ENCODE data around the gene PTGDR2.
"Not testable (repeated sequence)": the region's sequence is repeated elsewhere in the genome, so short reads cannot be mapped to it uniquely, and the experiment has no call there.

The PTGDR2 gene

DNA sequence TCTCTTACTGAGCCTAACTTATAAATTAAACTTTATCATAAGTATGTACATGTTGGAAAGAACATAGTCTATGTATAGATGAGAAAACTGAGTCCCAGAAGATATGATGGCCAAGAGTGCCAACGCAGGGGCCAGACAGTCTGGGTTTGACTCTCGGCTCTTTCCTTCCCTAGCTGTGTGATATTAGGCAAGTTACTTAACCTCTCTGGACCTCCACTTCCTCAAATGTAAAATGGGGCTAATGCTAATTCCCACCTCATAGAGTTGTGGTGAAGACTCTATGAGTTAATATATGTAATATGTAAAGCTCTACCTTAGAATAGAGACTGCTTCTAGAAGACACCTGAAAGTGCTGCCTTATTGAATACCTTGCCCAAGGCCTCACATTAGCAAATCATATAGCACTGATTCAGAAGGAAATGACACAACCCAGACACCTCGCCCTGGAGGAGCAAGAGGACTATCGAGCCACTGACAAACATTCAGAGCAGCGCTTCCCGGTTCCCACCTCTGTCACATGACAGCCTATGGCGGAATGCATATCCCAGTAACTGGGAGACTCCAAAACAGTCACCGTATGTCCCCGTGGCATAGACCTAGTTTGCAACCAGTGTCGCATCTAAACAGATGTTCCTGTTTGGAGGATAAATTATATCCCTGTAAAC is 25.1 kb downstream of the PTGDR2 start:
- peak overlapping the region in 1 of 7 experiments; percentile 25 for H3K4me3 ChIP-seq (ENCODE audit: control insufficient read depth in 1 of 7, extremely low read depth in 1 of 7, insufficient read depth in 4 of 7, low read depth in 2 of 7, low read length in 6 of 7)
- CTCF ChIA-PET = interaction anchor here (0.8 to 18.7 kb wide), 24 partner anchors 9 to 357 kb away, joined by 3 to 422 read pairs (median 4); partner anchors contain the start of genes CCDC86, PRPF19 and ZP1
- 54% methylated on average over 8 of the region's 10 CpGs for WGBS (ENCODE audit: insufficient coverage)

DNA sequence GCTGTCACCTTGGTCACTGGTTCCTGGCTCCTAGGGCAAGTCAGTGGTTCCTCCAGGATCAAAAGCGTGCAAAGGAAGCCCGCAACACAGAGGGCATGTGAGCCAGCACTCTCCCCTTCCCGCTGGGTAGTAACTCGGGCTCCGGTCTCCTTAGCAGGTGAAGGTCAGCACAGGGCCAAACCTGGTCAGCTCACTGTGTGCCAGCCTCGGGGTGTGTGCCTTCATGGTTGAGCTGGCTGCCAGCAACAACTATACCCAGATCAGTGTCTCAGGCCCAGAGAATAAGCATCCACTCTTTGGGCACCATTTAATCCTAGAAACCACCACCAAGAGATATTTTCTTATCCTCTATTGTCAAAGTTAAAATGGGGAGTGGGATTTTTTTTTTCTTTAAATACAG is 30.0 kb downstream of the PTGDR2 start:
- WGBS (ENCODE audit: insufficient coverage) = 98% methylated on average over 5 of the region's 6 CpGs
- peaks cover 0 to 2% (median 0%) of the 10 kb centered on the region in 5 experiments for H3K27me3 ChIP-seq (replicated peaks in 2 of 5; ENCODE audit: control insufficient read depth in 4 of 5, insufficient read depth in 5 of 5, low read length in 4 of 5)
- no peak overlapping the region for H3K4me3 ChIP-seq (ENCODE audit: control insufficient read depth in 1 of 7, extremely low read depth in 1 of 7, insufficient read depth in 4 of 7, low read depth in 2 of 7, low read length in 6 of 7)
- H3K4me1 ChIP-seq (ENCODE audit: control extremely low read depth in 1 of 4, control insufficient read depth in 4 of 4, insufficient read depth in 4 of 4, low read length in 3 of 4) = peaks cover 0 to 12% (median 7%) of the 10 kb centered on the region in 4 experiments
- ChIA-PET CTCF (interaction anchor here (1.0 to 18.7 kb wide), 5 partner anchors 20 to 361 kb away, joined by 3 to 422 read pairs (median 4); partner anchors contain the start of gene PRPF19), POLR2A (no interaction called here)
- H3K9me3 ChIP-seq (ENCODE audit: control extremely low read depth in 1 of 5, control insufficient read depth in 4 of 5, insufficient read depth in 2 of 5, low read depth in 1 of 5, low read length in 4 of 5) = peaks cover 0 to 3% (median 0%) of the 10 kb centered on the region in 5 experiments
- no peak for DNase-seq
- no peak overlapping the region for H3K27ac ChIP-seq (ENCODE audit: insufficient read depth in 1 of 2, low read depth in 1 of 2, low read length in 2 of 2, poor library complexity in 1 of 2, severe bottlenecking in 2 of 2)
- H3K36me3 ChIP-seq (ENCODE audit: control insufficient read depth in 4 of 4, insufficient read depth in 4 of 4, low read length in 3 of 4) = no peaks in the 10 kb centered on the region

More for the DNA sequence above, 25.1 kb downstream of the PTGDR2 start:
- Histone ChIP-seq H3K36me3 (ENCODE audit: control insufficient read depth in 4 of 4, insufficient read depth in 4 of 4, low read length in 3 of 4) (no peaks in the 10 kb centered on the region), H3K27ac (ENCODE audit: insufficient read depth in 1 of 2, low read depth in 1 of 2, low read length in 2 of 2, poor library complexity in 1 of 2, severe bottlenecking in 2 of 2) (no peak overlapping the region), H3K4me1 (ENCODE audit: control extremely low read depth in 1 of 4, control insufficient read depth in 4 of 4, insufficient read depth in 4 of 4, low read length in 3 of 4) (no peaks in the 10 kb centered on the region), H3K27me3 (replicated peaks in 2 of 5; ENCODE audit: control insufficient read depth in 4 of 5, insufficient read depth in 5 of 5, low read length in 4 of 5) (peaks cover 0 to 4% (median 0%) of the 10 kb centered on the region in 5 experiments), H3K9me3 (ENCODE audit: control extremely low read depth in 1 of 5, control insufficient read depth in 4 of 5, insufficient read depth in 2 of 5, low read depth in 1 of 5, low read length in 4 of 5) (no peaks in the 10 kb centered on the region)
- POLR2A ChIA-PET = interaction anchor here (0.5 to 1.4 kb wide), 4 partner anchors 50 to 131 kb away, joined by 3 to 7 read pairs (median 4); partner anchors contain the start of gene MS4A8
- no peak for DNase-seq

DNA sequence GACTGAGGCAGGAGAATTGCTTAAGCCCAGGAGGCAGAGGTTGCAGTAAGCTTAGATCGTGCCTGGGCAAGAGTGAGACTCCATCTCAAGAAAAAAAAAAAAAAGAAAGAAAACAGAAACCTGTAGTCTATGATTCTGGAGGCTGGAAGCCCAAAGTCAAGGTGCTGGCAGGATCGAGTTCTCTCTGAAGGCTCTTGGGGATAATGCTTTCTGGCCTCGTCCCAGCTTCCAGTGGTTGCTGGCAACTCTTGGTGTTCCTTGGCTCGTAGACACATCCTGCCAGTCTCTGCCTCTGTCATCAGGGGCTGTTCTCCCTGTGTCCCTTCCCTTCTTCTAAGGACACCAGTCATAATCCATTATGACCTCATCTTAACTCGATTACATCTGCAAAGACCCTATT is 30.6 kb downstream of the PTGDR2 start:
- H3K27ac ChIP-seq (ENCODE audit: insufficient read depth in 1 of 2, low read depth in 1 of 2, low read length in 2 of 2, poor library complexity in 1 of 2, severe bottlenecking in 2 of 2) = no peak overlapping the region
- peaks cover 0 to 2% (median 0%) of the 10 kb centered on the region in 5 experiments for H3K27me3 ChIP-seq (replicated peaks in 2 of 5; ENCODE audit: control insufficient read depth in 4 of 5, insufficient read depth in 5 of 5, low read length in 4 of 5)
- H3K36me3 ChIP-seq (ENCODE audit: control insufficient read depth in 4 of 4, insufficient read depth in 4 of 4, low read length in 3 of 4) = no peaks in the 10 kb centered on the region
- H3K9me3 ChIP-seq (ENCODE audit: control extremely low read depth in 1 of 5, control insufficient read depth in 4 of 5, insufficient read depth in 2 of 5, low read depth in 1 of 5, low read length in 4 of 5) = peaks cover 0 to 3% (median 0%) of the 10 kb centered on the region in 5 experiments
- ChIA-PET CTCF (interaction anchor here (0.6 to 18.7 kb wide), 5 partner anchors 21 to 459 kb away, joined by 3 to 422 read pairs (median 3); no protein-coding TSS in a partner anchor), POLR2A (no interaction called here)
- no peak overlapping the region for H3K4me3 ChIP-seq (ENCODE audit: control insufficient read depth in 1 of 7, extremely low read depth in 1 of 7, insufficient read depth in 4 of 7, low read depth in 2 of 7, low read length in 6 of 7)
- H3K4me1 ChIP-seq (ENCODE audit: control extremely low read depth in 1 of 4, control insufficient read depth in 4 of 4, insufficient read depth in 4 of 4, low read length in 3 of 4) = peaks cover 0 to 12% (median 7%) of the 10 kb centered on the region in 4 experiments
- 95% methylated on average over 4 of the region's 5 CpGs for WGBS (ENCODE audit: insufficient coverage)
- no peak for DNase-seq

DNA sequence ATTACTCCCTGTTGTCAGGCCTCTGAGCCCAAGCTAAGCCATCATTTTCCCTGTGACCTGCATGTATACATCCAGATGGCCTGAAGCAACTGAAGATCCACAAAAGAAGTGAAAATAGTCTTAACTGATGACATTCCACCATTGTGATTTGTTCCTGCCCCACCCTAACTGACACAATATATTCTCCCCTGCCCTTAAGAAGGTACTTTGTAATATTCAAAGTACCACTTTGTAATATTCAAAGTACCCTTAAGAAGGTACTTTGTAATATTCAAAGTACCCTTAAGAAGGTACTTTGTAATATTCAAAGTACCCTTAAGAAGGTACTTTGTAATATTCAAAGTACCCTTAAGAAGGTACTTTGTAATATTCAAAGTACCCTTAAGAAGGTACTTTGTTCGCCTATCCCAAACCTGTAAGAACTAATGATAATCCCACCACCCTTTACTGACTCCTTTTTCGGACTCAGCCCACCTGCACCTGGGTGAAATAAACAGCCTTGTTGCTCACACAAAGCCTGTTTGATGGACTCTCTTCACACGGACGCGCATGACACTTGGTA is 31.9 kb downstream of the PTGDR2 start:
- CTCF ChIA-PET = interaction anchor here (1.0 to 18.7 kb wide), 2 partner anchors 63 to 78 kb away, joined by 3 to 422 read pairs; no protein-coding TSS in a partner anchor
- DNase-seq; H3K27ac ChIP-seq (ENCODE audit: insufficient read depth in 1 of 2, low read depth in 1 of 2, low read length in 2 of 2, poor library complexity in 1 of 2, severe bottlenecking in 2 of 2); POLR2A ChIA-PET; H3K36me3 ChIP-seq (ENCODE audit: control insufficient read depth in 4 of 4, insufficient read depth in 4 of 4, low read length in 3 of 4); H3K27me3 ChIP-seq (replicated peaks in 2 of 5; ENCODE audit: control insufficient read depth in 4 of 5, insufficient read depth in 5 of 5, low read length in 4 of 5); H3K9me3 ChIP-seq (ENCODE audit: control extremely low read depth in 1 of 5, control insufficient read depth in 4 of 5, insufficient read depth in 2 of 5, low read depth in 1 of 5, low read length in 4 of 5); H3K4me3 ChIP-seq (ENCODE audit: control insufficient read depth in 1 of 7, extremely low read depth in 1 of 7, insufficient read depth in 4 of 7, low read depth in 2 of 7, low read length in 6 of 7): not testable (repeated sequence)
- WGBS (ENCODE audit: insufficient coverage) = 95% methylated on average over 3 of the region's 5 CpGs
- peaks cover 0 to 12% (median 7%) of the 10 kb centered on the region in 4 experiments for H3K4me1 ChIP-seq (ENCODE audit: control extremely low read depth in 1 of 4, control insufficient read depth in 4 of 4, insufficient read depth in 4 of 4, low read length in 3 of 4)

DNA sequence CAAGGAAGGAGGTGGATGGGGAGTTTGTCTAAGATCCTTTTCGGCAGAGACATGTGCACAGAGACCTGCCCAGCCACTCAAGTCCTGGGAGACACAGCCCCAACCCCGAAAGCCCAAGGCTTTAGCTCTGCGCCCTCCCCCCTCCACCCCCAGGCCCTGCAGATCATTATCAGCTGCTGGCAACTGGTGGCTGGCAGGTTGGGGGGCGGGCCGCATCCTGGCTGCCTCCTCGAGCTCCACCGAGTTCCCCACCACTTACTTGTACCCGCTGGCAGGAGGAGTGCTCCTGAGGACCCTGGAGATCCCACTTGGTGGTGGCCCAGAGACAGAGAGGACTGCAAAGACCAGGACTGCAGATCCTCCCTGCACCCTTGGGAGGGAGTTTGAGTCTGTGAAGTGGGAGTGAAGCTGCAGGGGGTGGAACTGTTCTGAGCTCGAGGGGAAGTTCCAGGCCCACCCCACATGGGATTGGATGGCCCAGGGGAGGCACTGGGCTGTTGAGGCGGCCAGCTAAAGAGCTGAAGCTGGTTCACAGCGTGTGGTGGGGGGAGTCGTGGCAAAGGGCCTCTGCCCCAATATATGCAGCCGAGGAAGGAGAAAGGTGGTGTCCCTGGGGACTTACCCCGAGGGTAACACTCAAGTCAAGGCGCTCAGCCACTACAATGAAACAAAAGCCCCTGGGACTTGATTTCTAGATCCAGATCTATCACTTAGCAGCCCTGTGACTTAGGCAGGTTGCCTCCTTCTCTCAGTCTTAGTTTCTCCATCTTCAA is 33.7 kb downstream of the PTGDR2 start:
- peak overlapping the region in 1 of 7 experiments; percentile 38 for H3K4me3 ChIP-seq (ENCODE audit: control insufficient read depth in 1 of 7, extremely low read depth in 1 of 7, insufficient read depth in 4 of 7, low read depth in 2 of 7, low read length in 6 of 7)
- POLR2A ChIA-PET = interaction anchor here (0.8 kb wide), 1 partner anchor 70 kb away, joined by 3 read pairs; no protein-coding TSS in a partner anchor
- CTCF ChIA-PET = interaction anchor here (0.8 to 18.7 kb wide), 8 partner anchors 10 to 149 kb away, joined by 3 to 422 read pairs (median 5); partner anchors contain the start of gene CD6
- WGBS (ENCODE audit: insufficient coverage) = 74% methylated on average over 4 of the region's 15 CpGs
- peak in 2 of 3 donors; percentile 52 to 64 for DNase-seq
- H3K36me3 ChIP-seq (ENCODE audit: control insufficient read depth in 4 of 4, insufficient read depth in 4 of 4, low read length in 3 of 4) = no peaks in the 10 kb centered on the region
- peaks cover 0 to 12% (median 7%) of the 10 kb centered on the region in 4 experiments for H3K4me1 ChIP-seq (ENCODE audit: control extremely low read depth in 1 of 4, control insufficient read depth in 4 of 4, insufficient read depth in 4 of 4, low read length in 3 of 4)
- peaks cover 0 to 7% (median 3%) of the 10 kb centered on the region in 5 experiments for H3K9me3 ChIP-seq (ENCODE audit: control extremely low read depth in 1 of 5, control insufficient read depth in 4 of 5, insufficient read depth in 2 of 5, low read depth in 1 of 5, low read length in 4 of 5)
- H3K27ac ChIP-seq (ENCODE audit: insufficient read depth in 1 of 2, low read depth in 1 of 2, low read length in 2 of 2, poor library complexity in 1 of 2, severe bottlenecking in 2 of 2) = no peak overlapping the region
- no peaks in the 10 kb centered on the region for H3K27me3 ChIP-seq (replicated peaks in 2 of 5; ENCODE audit: control insufficient read depth in 4 of 5, insufficient read depth in 5 of 5, low read length in 4 of 5)

DNA sequence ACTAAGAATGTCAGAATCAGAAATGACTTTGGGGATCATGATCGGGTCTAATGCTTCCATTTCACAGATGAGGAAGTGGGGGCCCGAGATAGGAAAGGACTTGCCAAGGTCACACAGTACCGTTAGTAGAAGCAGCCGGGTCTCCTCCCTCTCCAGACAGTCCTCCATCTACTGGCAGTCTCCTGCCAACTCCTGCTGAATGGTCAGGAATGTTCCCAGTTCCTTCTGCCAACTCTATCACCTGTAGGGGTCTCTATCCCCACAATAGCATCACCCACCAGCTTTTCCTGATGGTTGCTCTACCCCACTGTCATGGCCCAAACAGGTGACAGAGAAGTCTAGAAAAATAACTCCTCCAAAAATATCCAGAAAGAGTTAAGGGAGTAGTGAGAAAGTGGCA is 37.7 kb downstream of the PTGDR2 start:
- CTCF ChIA-PET = interaction anchor here (1.0 kb wide), 1 partner anchor 10 kb away, joined by 3 read pairs; no protein-coding TSS in a partner anchor
- Histone ChIP-seq H3K36me3 (ENCODE audit: control insufficient read depth in 4 of 4, insufficient read depth in 4 of 4, low read length in 3 of 4) (no peaks in the 10 kb centered on the region), H3K27ac (ENCODE audit: insufficient read depth in 1 of 2, low read depth in 1 of 2, low read length in 2 of 2, poor library complexity in 1 of 2, severe bottlenecking in 2 of 2) (no peak overlapping the region)

More for the DNA sequence above, 37.7 kb downstream of the PTGDR2 start:
- POLR2A ChIA-PET = no interaction called here
- peaks cover 0 to 15% (median 10%) of the 10 kb centered on the region in 4 experiments for H3K4me1 ChIP-seq (ENCODE audit: control extremely low read depth in 1 of 4, control insufficient read depth in 4 of 4, insufficient read depth in 4 of 4, low read length in 3 of 4)
- DNase-seq = no peak
- WGBS (ENCODE audit: insufficient coverage) = 96% methylated on average over 4 of the region's 4 CpGs
- peaks cover 0 to 10% (median 9%) of the 10 kb centered on the region in 5 experiments for H3K9me3 ChIP-seq (ENCODE audit: control extremely low read depth in 1 of 5, control insufficient read depth in 4 of 5, insufficient read depth in 2 of 5, low read depth in 1 of 5, low read length in 4 of 5)
- no peak overlapping the region for H3K4me3 ChIP-seq (ENCODE audit: control insufficient read depth in 1 of 7, extremely low read depth in 1 of 7, insufficient read depth in 4 of 7, low read depth in 2 of 7, low read length in 6 of 7)
- no peaks in the 10 kb centered on the region for H3K27me3 ChIP-seq (replicated peaks in 2 of 5; ENCODE audit: control insufficient read depth in 4 of 5, insufficient read depth in 5 of 5, low read length in 4 of 5)
